ENCODE results near the gene SPATC1L. TPM values are rescaled to one million over a fixed set of nuclear protein-coding genes. Genes with fewer than 3 reads are reported as not detected.

Gene SPATC1L
- total and polyA plus RNA-seq, 2 of the 8 experiments (the other 6 are each of a cell fraction or from before 2014, with no cell fraction given): 24.9 to 50.0 TPM

DNA sequence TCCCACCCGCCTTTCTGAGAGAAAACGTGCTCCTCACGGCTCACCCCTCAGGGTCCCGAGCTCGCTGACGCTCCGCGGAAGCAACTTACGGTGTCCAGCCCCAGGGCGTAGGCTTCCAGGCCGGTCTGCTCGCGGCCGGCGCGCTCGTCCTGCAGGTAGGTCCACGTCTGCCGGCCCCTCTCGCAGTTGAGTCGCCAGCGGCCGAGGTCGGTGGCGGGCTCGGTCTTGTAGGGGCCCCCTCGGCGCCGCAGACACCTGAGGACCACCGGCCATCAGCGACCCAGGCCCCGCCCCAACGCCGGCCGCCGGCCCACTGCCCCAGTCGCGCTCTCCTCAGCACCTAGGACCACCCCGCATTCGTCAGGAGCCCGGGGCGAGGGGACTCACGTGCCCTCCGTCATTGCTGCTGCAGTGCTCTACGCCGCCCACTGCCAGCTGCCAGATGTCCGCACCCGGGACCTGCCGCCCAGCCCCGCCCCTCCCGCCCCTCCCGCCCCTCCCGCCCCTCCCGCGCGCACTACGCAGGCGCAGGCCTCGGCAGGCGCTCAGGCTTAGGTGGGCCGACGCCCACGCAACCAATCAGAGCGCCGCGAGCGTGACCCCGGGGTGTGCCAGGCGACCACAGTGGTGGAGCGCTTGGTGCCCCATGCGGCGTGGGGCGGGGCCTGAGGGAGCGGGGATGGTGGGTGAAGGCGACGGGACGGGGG is 44.2 kb upstream of the SPATC1L start, which contains the start of gene LSS (continued):
- TF ChIP-seq CBX8 (IDR thresholded peaks at IDR 0.05; ENCODE audit: borderline replicate concordance, low read depth, low read length): no peak
- TF ChIP-seq, protein P1, sequence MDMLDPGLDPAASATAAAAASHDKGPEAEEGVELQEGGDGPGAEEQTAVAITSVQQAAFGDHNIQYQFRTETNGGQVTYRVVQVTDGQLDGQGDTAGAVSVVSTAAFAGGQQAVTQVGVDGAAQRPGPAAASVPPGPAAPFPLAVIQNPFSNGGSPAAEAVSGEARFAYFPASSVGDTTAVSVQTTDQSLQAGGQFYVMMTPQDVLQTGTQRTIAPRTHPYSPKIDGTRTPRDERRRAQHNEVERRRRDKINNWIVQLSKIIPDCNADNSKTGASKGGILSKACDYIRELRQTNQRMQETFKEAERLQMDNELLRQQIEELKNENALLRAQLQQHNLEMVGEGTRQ (IDR thresholded peaks at IDR 0.05; ENCODE audit: low read length): no peak
- TF ChIP-seq SIN3A (conservative IDR thresholded peaks at IDR 0.05 in 1 of 2, IDR thresholded peaks at IDR 0.05 in 1 of 2; ENCODE audit: low read depth in 1 of 2, low read length in 2 of 2): peak; percentile 73 to 80; a peak in 2 of 4 replicates
- no peak for TF ChIP-seq HDAC6 (IDR thresholded peaks at IDR 0.05; ENCODE audit: low read depth, low read length)
- TF ChIP-seq POLR2A (IDR thresholded peaks at IDR 0.05; ENCODE audit: control extremely low read depth in 1 of 2, low read depth in 2 of 2, low read length in 2 of 2): no peak; a peak in 1 of 3 replicates
- no peak for TF ChIP-seq SUZ12 (IDR thresholded peaks at IDR 0.05; ENCODE audit: low read length)
- TF ChIP-seq CEBPB (IDR thresholded peaks at IDR 0.05; ENCODE audit: low read depth, low read length): no peak
- TF ChIP-seq, protein P2, sequence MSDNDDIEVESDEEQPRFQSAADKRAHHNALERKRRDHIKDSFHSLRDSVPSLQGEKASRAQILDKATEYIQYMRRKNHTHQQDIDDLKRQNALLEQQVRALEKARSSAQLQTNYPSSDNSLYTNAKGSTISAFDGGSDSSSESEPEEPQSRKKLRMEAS (IDR thresholded peaks at IDR 0.05): peak; percentile 78
- TF ChIP-seq, protein P3, sequence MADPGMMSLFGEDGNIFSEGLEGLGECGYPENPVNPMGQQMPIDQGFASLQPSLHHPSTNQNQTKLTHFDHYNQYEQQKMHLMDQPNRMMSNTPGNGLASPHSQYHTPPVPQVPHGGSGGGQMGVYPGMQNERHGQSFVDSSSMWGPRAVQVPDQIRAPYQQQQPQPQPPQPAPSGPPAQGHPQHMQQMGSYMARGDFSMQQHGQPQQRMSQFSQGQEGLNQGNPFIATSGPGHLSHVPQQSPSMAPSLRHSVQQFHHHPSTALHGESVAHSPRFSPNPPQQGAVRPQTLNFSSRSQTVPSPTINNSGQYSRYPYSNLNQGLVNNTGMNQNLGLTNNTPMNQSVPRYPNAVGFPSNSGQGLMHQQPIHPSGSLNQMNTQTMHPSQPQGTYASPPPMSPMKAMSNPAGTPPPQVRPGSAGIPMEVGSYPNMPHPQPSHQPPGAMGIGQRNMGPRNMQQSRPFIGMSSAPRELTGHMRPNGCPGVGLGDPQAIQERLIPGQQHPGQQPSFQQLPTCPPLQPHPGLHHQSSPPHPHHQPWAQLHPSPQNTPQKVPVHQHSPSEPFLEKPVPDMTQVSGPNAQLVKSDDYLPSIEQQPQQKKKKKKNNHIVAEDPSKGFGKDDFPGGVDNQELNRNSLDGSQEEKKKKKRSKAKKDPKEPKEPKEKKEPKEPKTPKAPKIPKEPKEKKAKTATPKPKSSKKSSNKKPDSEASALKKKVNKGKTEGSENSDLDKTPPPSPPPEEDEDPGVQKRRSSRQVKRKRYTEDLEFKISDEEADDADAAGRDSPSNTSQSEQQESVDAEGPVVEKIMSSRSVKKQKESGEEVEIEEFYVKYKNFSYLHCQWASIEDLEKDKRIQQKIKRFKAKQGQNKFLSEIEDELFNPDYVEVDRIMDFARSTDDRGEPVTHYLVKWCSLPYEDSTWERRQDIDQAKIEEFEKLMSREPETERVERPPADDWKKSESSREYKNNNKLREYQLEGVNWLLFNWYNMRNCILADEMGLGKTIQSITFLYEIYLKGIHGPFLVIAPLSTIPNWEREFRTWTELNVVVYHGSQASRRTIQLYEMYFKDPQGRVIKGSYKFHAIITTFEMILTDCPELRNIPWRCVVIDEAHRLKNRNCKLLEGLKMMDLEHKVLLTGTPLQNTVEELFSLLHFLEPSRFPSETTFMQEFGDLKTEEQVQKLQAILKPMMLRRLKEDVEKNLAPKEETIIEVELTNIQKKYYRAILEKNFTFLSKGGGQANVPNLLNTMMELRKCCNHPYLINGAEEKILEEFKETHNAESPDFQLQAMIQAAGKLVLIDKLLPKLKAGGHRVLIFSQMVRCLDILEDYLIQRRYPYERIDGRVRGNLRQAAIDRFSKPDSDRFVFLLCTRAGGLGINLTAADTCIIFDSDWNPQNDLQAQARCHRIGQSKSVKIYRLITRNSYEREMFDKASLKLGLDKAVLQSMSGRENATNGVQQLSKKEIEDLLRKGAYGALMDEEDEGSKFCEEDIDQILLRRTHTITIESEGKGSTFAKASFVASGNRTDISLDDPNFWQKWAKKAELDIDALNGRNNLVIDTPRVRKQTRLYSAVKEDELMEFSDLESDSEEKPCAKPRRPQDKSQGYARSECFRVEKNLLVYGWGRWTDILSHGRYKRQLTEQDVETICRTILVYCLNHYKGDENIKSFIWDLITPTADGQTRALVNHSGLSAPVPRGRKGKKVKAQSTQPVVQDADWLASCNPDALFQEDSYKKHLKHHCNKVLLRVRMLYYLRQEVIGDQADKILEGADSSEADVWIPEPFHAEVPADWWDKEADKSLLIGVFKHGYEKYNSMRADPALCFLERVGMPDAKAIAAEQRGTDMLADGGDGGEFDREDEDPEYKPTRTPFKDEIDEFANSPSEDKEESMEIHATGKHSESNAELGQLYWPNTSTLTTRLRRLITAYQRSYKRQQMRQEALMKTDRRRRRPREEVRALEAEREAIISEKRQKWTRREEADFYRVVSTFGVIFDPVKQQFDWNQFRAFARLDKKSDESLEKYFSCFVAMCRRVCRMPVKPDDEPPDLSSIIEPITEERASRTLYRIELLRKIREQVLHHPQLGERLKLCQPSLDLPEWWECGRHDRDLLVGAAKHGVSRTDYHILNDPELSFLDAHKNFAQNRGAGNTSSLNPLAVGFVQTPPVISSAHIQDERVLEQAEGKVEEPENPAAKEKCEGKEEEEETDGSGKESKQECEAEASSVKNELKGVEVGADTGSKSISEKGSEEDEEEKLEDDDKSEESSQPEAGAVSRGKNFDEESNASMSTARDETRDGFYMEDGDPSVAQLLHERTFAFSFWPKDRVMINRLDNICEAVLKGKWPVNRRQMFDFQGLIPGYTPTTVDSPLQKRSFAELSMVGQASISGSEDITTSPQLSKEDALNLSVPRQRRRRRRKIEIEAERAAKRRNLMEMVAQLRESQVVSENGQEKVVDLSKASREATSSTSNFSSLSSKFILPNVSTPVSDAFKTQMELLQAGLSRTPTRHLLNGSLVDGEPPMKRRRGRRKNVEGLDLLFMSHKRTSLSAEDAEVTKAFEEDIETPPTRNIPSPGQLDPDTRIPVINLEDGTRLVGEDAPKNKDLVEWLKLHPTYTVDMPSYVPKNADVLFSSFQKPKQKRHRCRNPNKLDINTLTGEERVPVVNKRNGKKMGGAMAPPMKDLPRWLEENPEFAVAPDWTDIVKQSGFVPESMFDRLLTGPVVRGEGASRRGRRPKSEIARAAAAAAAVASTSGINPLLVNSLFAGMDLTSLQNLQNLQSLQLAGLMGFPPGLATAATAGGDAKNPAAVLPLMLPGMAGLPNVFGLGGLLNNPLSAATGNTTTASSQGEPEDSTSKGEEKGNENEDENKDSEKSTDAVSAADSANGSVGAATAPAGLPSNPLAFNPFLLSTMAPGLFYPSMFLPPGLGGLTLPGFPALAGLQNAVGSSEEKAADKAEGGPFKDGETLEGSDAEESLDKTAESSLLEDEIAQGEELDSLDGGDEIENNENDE (IDR thresholded peaks at IDR 0.05; ENCODE audit: insufficient replicate concordance, low read length): no peak
